H1 (cell line): ENCODE data around the gene MCAT. TPM values are rescaled to one million over a fixed set of nuclear protein-coding genes. Genes with fewer than 3 reads are reported as not detected.

ENCODE experiments used
- CTCF ChIA-PET: fragments of 300-600 bp; sonication (Branson Sonifier 250); formaldehyde crosslinking; loops from one replicate; lab custom pipeline; 2021; ENCODE audit not compliant: partially characterized antibody; lab: Charles Lee
- POLR2A ChIA-PET: fragments of 300-600 bp; sonication (Branson Sonifier 250); formaldehyde crosslinking; loops from one replicate; lab custom pipeline; 2021; ENCODE audit warnings: inconsistent platforms; ENCODE audit not compliant: partially characterized antibody; lab: Charles Lee
- DNase-seq, 2 experiments: peaks; one replicate each; pipeline versions ENCODE4 v3.0.0 to v3.0.0-alpha.2; 2010 to 2022; ENCODE audit warnings: low spot score in 2 of 2, low read depth in 1 of 2, mixed read lengths in 1 of 2
- FAIRE-seq: peaks from 2 replicates; lab custom pipeline; 2011; peaks lifted over from hg19 to GRCh38; lab: Jason Lieb, UNC
- H2AFZ ChIP-seq: 2 replicates; pipeline ENCODE4 v1.8.1; 2012; ENCODE audit warnings: low read length, inconsistent platforms
- H2AK5ac ChIP-seq: 2 replicates; pipeline ENCODE4 v1.6.1; 2013; ENCODE audit warnings: low read depth, low read length
- H2BK120ac ChIP-seq: replicated peaks from 2 replicates; pipeline ENCODE3; 2013; ENCODE audit warnings: low read depth, low read length, inconsistent platforms
- H2BK12ac ChIP-seq: 2 replicates; pipeline ENCODE4 v1.6.1; 2013; ENCODE audit warnings: low read depth, low read length
- H2BK15ac ChIP-seq: 2 replicates; pipeline ENCODE4 v1.6.1; 2013; ENCODE audit warnings: low read length
- H2BK20ac ChIP-seq: 2 replicates; pipeline ENCODE4 v1.6.1; 2013; ENCODE audit warnings: low read length
- H2BK5ac ChIP-seq: 2 replicates; pipeline ENCODE4 v1.6.1; 2013; ENCODE audit warnings: low read depth, low read length
- H3K14ac ChIP-seq: 2 replicates; pipeline ENCODE4 v1.6.1; 2013; ENCODE audit warnings: inconsistent platforms; ENCODE audit not compliant: insufficient read length
- H3K18ac ChIP-seq: 2 replicates; pipeline ENCODE4 v1.6.1; 2013; ENCODE audit warnings: low read length; ENCODE audit errors: extremely low read depth
- H3K23ac ChIP-seq: 2 replicates; pipeline ENCODE4 v1.6.1; 2013; ENCODE audit warnings: inconsistent platforms; ENCODE audit not compliant: insufficient read length
- H3K23me2 ChIP-seq: 2 replicates; pipeline ENCODE4 v1.6.1; 2013; ENCODE audit warnings: low read depth, low read length
- H3K27ac ChIP-seq: 2 replicates; pipeline ENCODE4 v1.6.1; 2011; ENCODE audit warnings: low read depth, low read length, inconsistent platforms
- H3K27me3 ChIP-seq, 4 experiments: replicated peaks in 1 of 4; 1 replicate in 1 of 4; 2 replicates in 3 of 4; pipeline versions ENCODE4 v1.6.1 to v1.8.1; 2011 to 2013; ENCODE audit warnings: low read length in 3 of 4, mild to moderate bottlenecking in 3 of 4, inconsistent platforms in 2 of 4, mixed read lengths in 2 of 4, moderate library complexity in 1 of 4; ENCODE audit not compliant: control insufficient read depth in 3 of 4, insufficient read depth in 3 of 4; ENCODE audit errors: extremely low read depth in 1 of 4
- H3K36me3 ChIP-seq, 4 experiments: 2 replicates each; pipeline versions ENCODE4 v1.6.1 to v1.8.1; 2011 to 2013; ENCODE audit warnings: mild to moderate bottlenecking in 4 of 4, low read length in 3 of 4, moderate library complexity in 2 of 4, control low read depth in 1 of 4, inconsistent platforms in 1 of 4; ENCODE audit not compliant: insufficient read depth in 4 of 4, control insufficient read depth in 2 of 4
- H3K4ac ChIP-seq: replicated peaks from 2 replicates; pipeline ENCODE3; 2013; ENCODE audit warnings: low read length, low read depth, mixed read lengths, inconsistent platforms; ENCODE audit not compliant: insufficient read length
- H3K4me1 ChIP-seq, 4 experiments: replicated peaks in 1 of 4; 1 replicate in 1 of 4; 2 replicates in 3 of 4; pipeline versions ENCODE4 v1.6.1 to v1.8.1; 2011 to 2013; ENCODE audit warnings: low read length in 3 of 4, inconsistent platforms in 2 of 4, mixed read lengths in 1 of 4; ENCODE audit not compliant: insufficient read depth in 4 of 4, control insufficient read depth in 3 of 4
- H3K4me2 ChIP-seq, 2 experiments: 2 replicates each; pipeline versions ENCODE4 v1.6.1 to v1.8.1; 2011 to 2013; ENCODE audit warnings: low read depth in 2 of 2, low read length in 2 of 2, control low read depth in 1 of 2, inconsistent platforms in 1 of 2, mild to moderate bottlenecking in 1 of 2; ENCODE audit not compliant: insufficient read depth in 1 of 2
- H3K4me3 ChIP-seq, 4 experiments: fragments of 200-600, 300-600 bp in 1 of 4; sonication (generic), shearing (Covaris generic), sonication (Bioruptor Twin) in 1 of 4; 2 replicates each; pipeline versions ENCODE4 v1.5.1 to v1.8.1; 2011 to 2016; ENCODE audit warnings: low read length in 4 of 4, low read depth in 3 of 4, control low read depth in 2 of 4, inconsistent platforms in 2 of 4, mild to moderate bottlenecking in 2 of 4, mixed read lengths in 1 of 4, moderate library complexity in 1 of 4; ENCODE audit not compliant: insufficient read depth in 2 of 4; ENCODE audit errors: extremely low read depth in 1 of 4
- H3K56ac ChIP-seq: replicated peaks from 2 replicates; pipeline ENCODE3; 2013; ENCODE audit warnings: low read depth, mild to moderate bottlenecking, mixed read lengths, low read length, inconsistent platforms; ENCODE audit not compliant: insufficient read length
- H3K79me1 ChIP-seq: 2 replicates; pipeline ENCODE4 v1.6.1; 2013; ENCODE audit warnings: low read depth, low read length, control low read depth
- H3K79me2 ChIP-seq, 2 experiments: 2 replicates each; pipeline versions ENCODE4 v1.6.1 to v1.8.1; 2012 to 2013; ENCODE audit warnings: low read length in 2 of 2, mild to moderate bottlenecking in 2 of 2, inconsistent platforms in 1 of 2; ENCODE audit not compliant: insufficient read depth in 2 of 2, control insufficient read depth in 1 of 2
- H3K9ac ChIP-seq, 4 experiments: replicated peaks in 1 of 4; 1 replicate in 1 of 4; 2 replicates in 3 of 4; pipeline versions ENCODE4 v1.6.1 to v1.8.1; 2011 to 2013; ENCODE audit warnings: low read depth in 3 of 4, low read length in 3 of 4, control low read depth in 2 of 4, mild to moderate bottlenecking in 2 of 4, moderate library complexity in 2 of 4, inconsistent platforms in 1 of 4; ENCODE audit errors: extremely low read depth in 1 of 4
- H3K9me3 ChIP-seq, 2 experiments: 2 replicates each; pipeline versions ENCODE4 v1.6.1 to v1.8.1; 2012 to 2013; ENCODE audit warnings: mild to moderate bottlenecking in 2 of 2, moderate library complexity in 2 of 2, control low read depth in 1 of 2, inconsistent platforms in 1 of 2, low read depth in 1 of 2, low read length in 1 of 2, mixed read lengths in 1 of 2; ENCODE audit not compliant: insufficient read depth in 2 of 2
- H4K20me1 ChIP-seq, 2 experiments: replicated peaks in 1 of 2; 2 replicates each; pipeline versions ENCODE3 to v1.8.1; 2011 to 2013; ENCODE audit warnings: inconsistent platforms in 2 of 2, low read length in 2 of 2, mild to moderate bottlenecking in 1 of 2; ENCODE audit not compliant: insufficient read depth in 2 of 2, control insufficient read depth in 1 of 2
- H4K5ac ChIP-seq: 2 replicates; pipeline ENCODE4 v1.6.1; 2013; ENCODE audit warnings: low read length, low read depth, mixed read lengths, inconsistent platforms; ENCODE audit not compliant: insufficient read length
- H4K8ac ChIP-seq: 2 replicates; pipeline ENCODE4 v1.8.0; 2013; ENCODE audit warnings: mild to moderate bottlenecking, moderate library complexity, low read length, inconsistent platforms; ENCODE audit not compliant: insufficient read depth; ENCODE audit errors: extremely low read depth
- H4K91ac ChIP-seq: replicated peaks from 2 replicates; pipeline ENCODE3; 2013; ENCODE audit warnings: low read length, mixed read lengths, inconsistent platforms; ENCODE audit not compliant: insufficient read length
- CHD1 ChIP-seq: IDR thresholded peaks from 2 replicates; pipeline ENCODE4 v1.6.1; 2012; ENCODE audit warnings: low read depth, low read length, improper control_type of control experiment
- NRF1 ChIP-seq: IDR thresholded peaks from 2 replicates; pipeline ENCODE4 v1.6.1; 2011; ENCODE audit warnings: mild to moderate bottlenecking, low read depth, low read length, improper control_type of control experiment
- SP4 ChIP-seq: IDR thresholded peaks from 2 replicates; pipeline ENCODE4 v1.6.1; 2012; ENCODE audit warnings: low read length, inconsistent platforms
- TAF7 ChIP-seq: optimal IDR thresholded peaks from 2 replicates; pipeline ENCODE3; 2011; ENCODE audit warnings: low read depth, mild to moderate bottlenecking, inconsistent platforms, low read length, moderate library complexity, borderline replicate concordance
- TCF12 ChIP-seq: IDR thresholded peaks from 2 replicates; pipeline ENCODE4 v1.6.1; 2011; ENCODE audit warnings: low read depth, mild to moderate bottlenecking, low read length
- YY1 ChIP-seq: IDR thresholded peaks from 2 replicates; pipeline ENCODE4 v1.6.1; 2011; ENCODE audit warnings: low read depth, mild to moderate bottlenecking, low read length
- WGBS, 2 experiments: shearing (Covaris generic) in 1 of 2; methylation state at CpG; one replicate each; pipeline versions ENCODE4 v1.1.6 to v1.1.7; 2013 to 2015; ENCODE audit warnings: low lambda C conversion rate in 2 of 2, mixed read lengths in 2 of 2, inconsistent platforms in 1 of 2, low coverage in 1 of 2, missing lambda C conversion rate in 1 of 2; ENCODE audit not compliant: insufficient replicate concordance in 2 of 2, insufficient coverage in 1 of 2, insufficient read length in 1 of 2; ENCODE audit errors: extremely low coverage in 1 of 2, missing lambda C conversion rate in 1 of 2; 5-methylcytosine and 5-hydroxymethylcytosine counted together
- polyA plus RNA-seq, 7 experiments: library from polyadenylated mRNA; depleted of rRNA in 3 of 7; stranded (reverse) in 5 of 7; unstranded in 2 of 7; fragments of >200 nt in 5 of 7; fragments of 200-250 nt in 2 of 7; gene quantifications; 1 replicate in 5 of 7; 2 replicates in 1 of 7; 4 replicates in 1 of 7; pipeline versions ENCODE4 v1.2.1 to v1.2.3, GENCODE V29; 2011 to 2013; ENCODE audit warnings: missing spikeins in 2 of 7, mixed read lengths in 2 of 7
- total RNA-seq: library from RNA; stranded (reverse); fragmentation: NEBNext Ultra II Directional; extraction: Animal tissue kit (Norgen Biotek cat#: 25700); gene quantifications from 2 replicates; pipeline ENCODE4 v1.2.1, GENCODE V29; 2021
- TF ChIP-seq, protein P1 (sequence below): IDR thresholded peaks from 2 replicates; pipeline ENCODE4 v1.6.1; 2011; ENCODE audit warnings: low read length, improper control_type of control experiment
- TF ChIP-seq, protein P2 (sequence below): IDR thresholded peaks from 2 replicates; pipeline ENCODE4 v1.6.1; 2012; ENCODE audit warnings: inconsistent platforms

Gene MCAT
- total and polyA plus RNA-seq, 2 of the 8 experiments (the other 6 are each of a cell fraction or from before 2014, with no cell fraction given): 15.8 to 17.4 TPM

DNA sequence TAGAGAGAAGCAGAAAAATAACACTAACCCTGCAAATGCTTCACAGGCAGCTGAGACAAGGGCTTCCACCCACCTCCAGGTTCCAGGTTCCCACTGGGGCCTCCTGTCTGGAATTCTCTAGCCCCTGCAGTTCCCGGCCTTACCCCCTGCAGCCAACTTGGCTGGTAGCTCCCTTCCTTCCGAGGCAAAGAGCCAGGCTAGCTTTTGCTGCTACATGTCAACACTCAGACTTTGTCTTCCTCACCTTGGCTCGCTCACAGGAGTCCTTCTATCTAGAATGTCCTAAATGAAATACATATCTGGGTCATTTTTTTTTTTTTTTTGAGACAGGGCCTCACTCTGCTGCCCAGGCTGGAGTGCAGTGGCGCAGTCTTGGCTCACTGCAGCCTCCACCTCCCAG is 44.1 kb downstream of the MCAT start:
- POLR2A ChIA-PET: no interaction called here
- H2BK12ac ChIP-seq: no peak overlapping the region; the same call in 1 of the 2 replicates
- no peak overlapping the region for H3K14ac ChIP-seq
- no peak overlapping the region for H4K91ac ChIP-seq
- no peak overlapping the region for H3K9ac ChIP-seq
- FAIRE-seq (no peak), DNase-seq (no peak)
- H3K23me2 ChIP-seq: peaks cover 3% of the 10 kb centered on the region; the same call in 1 of the 2 replicates
- no peak overlapping the region for H3K18ac ChIP-seq
- H3K9me3 ChIP-seq: no peaks in the 10 kb centered on the region; a peak in 1 of 4 replicates
- CTCF ChIA-PET: interaction anchor here (0.6 to 2.2 kb wide), 7 partner anchors 8 to 1107 kb away, joined by 3 to 9 read pairs (median 4); no protein-coding TSS in a partner anchor
- WGBS, 2 experiments: 79% methylated on average over 3 of the region's 4 CpGs; no CpG with 5 or more reads in 1 of the 2 experiments
- H4K5ac ChIP-seq: no peak overlapping the region
- no peak overlapping the region for H3K4ac ChIP-seq
- no peaks in the 10 kb centered on the region for H3K4me1 ChIP-seq
- H2BK20ac ChIP-seq: no peak overlapping the region
- no peak overlapping the region for H4K8ac ChIP-seq
- H3K23ac ChIP-seq: no peak overlapping the region
- TF ChIP-seq SP4: no peak
- TF ChIP-seq, protein P1, sequence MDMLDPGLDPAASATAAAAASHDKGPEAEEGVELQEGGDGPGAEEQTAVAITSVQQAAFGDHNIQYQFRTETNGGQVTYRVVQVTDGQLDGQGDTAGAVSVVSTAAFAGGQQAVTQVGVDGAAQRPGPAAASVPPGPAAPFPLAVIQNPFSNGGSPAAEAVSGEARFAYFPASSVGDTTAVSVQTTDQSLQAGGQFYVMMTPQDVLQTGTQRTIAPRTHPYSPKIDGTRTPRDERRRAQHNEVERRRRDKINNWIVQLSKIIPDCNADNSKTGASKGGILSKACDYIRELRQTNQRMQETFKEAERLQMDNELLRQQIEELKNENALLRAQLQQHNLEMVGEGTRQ: no peak
- no peak for TF ChIP-seq TAF7
- no peak for TF ChIP-seq NRF1
- TF ChIP-seq, protein P2, sequence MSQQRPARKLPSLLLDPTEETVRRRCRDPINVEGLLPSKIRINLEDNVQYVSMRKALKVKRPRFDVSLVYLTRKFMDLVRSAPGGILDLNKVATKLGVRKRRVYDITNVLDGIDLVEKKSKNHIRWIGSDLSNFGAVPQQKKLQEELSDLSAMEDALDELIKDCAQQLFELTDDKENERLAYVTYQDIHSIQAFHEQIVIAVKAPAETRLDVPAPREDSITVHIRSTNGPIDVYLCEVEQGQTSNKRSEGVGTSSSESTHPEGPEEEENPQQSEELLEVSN: no peak
- TF ChIP-seq YY1: no peak
- TF ChIP-seq TCF12: no peak
- no peak for TF ChIP-seq CHD1
- H3K36me3 ChIP-seq: no peaks in the 10 kb centered on the region
- H2AK5ac ChIP-seq: no peak overlapping the region
- H3K27me3 ChIP-seq: no peaks in the 10 kb centered on the region
- no peak overlapping the region for H3K56ac ChIP-seq
- H3K27ac ChIP-seq: no peak overlapping the region
- no peak overlapping the region for H3K4me3 ChIP-seq
- no peak overlapping the region for H2BK5ac ChIP-seq
- H4K20me1 ChIP-seq: peaks cover 0 to 2% of the 10 kb centered on the region in 2 experiments
- 0 out of 2 replicates have a peak overlapping the region, but pooled peaks have one; percentile 72 for H2BK15ac ChIP-seq
- H3K79me1 ChIP-seq: no peaks in the 10 kb centered on the region
- H2AFZ ChIP-seq: no peak overlapping the region
- H2BK120ac ChIP-seq: no peak overlapping the region
- H3K4me2 ChIP-seq: no peak overlapping the region
- no peaks in the 10 kb centered on the region for H3K79me2 ChIP-seq
